Activated gamma-delta T cell (primary cell): ENCODE data around the gene KIR3DL3.
"Not testable (repeated sequence)": the region's sequence is repeated elsewhere in the genome, so short reads cannot be mapped to it uniquely, and the experiment has no call there.

ENCODE experiments used
- DNase-seq: peaks from one replicate; lab custom pipeline; 2025; lab: John Stamatoyannopoulos, UW
- total RNA-seq, 2 donors: gene quantifications; one replicate each; lab custom pipeline; 2026; lab: John Stamatoyannopoulos, UW

The KIR3DL3 gene
- 0.04 to 1.0 reads per million in 2 donors for total RNA-seq

- DNase-seq: no peak
These were observed at the start of gene KIR3DL3 for GRCh38 chr19:54724142-54724541. KIR3DL3 (plus strand) TSS chr19:54724442; CDS start chr19:54724497, 55 bp downstream.

- not testable (repeated sequence) for DNase-seq
These were observed 47.9 kb upstream of the KIR3DL3 start for GRCh38 chr19:54676210-54676834.

- DNase-seq: no peak
These were observed 47.0 kb upstream of the KIR3DL3 start for GRCh38 chr19:54677217-54677616.

- DNase-seq: not testable (repeated sequence)
These were observed 42.6 kb upstream of the KIR3DL3 start for GRCh38 chr19:54681596-54681995.

GRCh38 chr19:54682306-54682856, 41.9 kb upstream of the KIR3DL3 start:
- no peak for DNase-seq

- no peak for DNase-seq
These were observed 39.7 kb upstream of the KIR3DL3 start for GRCh38 chr19:54684527-54684926.

- no peak for DNase-seq
These were observed 32.5 kb upstream of the KIR3DL3 start for GRCh38 chr19:54691582-54692297.

- DNase-seq: no peak
These were observed 32.0 kb upstream of the KIR3DL3 start for GRCh38 chr19:54692298-54692615.

- no peak for DNase-seq
These were observed 29.6 kb upstream of the KIR3DL3 start for GRCh38 chr19:54694648-54695047.

- DNase-seq: no peak
These were observed 28.1 kb upstream of the KIR3DL3 start for GRCh38 chr19:54696117-54696548.

GRCh38 chr19:54696766-54697165, 27.5 kb upstream of the KIR3DL3 start:
- DNase-seq: no peak

GRCh38 chr19:54697716-54698115, 26.5 kb upstream of the KIR3DL3 start:
- DNase-seq: not testable (repeated sequence)

- no peak for DNase-seq
These were observed 19.3 kb upstream of the KIR3DL3 start for GRCh38 chr19:54704928-54705327.

- no peak for DNase-seq
These were observed 16.3 kb upstream of the KIR3DL3 start for GRCh38 chr19:54707962-54708361.

- no peak for DNase-seq
These were observed 15.5 kb upstream of the KIR3DL3 start for GRCh38 chr19:54708781-54709180.

GRCh38 chr19:54709212-54709948, 14.9 kb upstream of the KIR3DL3 start:
- DNase-seq: no peak

GRCh38 chr19:54709956-54710355, 14.3 kb upstream of the KIR3DL3 start:
- not testable (repeated sequence) for DNase-seq

GRCh38 chr19:54724644-54725043, 402 bp downstream of the KIR3DL3 start:
- DNase-seq: no peak

GRCh38 chr19:54725321-54725720, 1.1 kb downstream of the KIR3DL3 start:
- DNase-seq: no peak

- no peak for DNase-seq
These were observed 3.3 kb downstream of the KIR3DL3 start for GRCh38 chr19:54727562-54727961.

GRCh38 chr19:54728167-54728566, 3.9 kb downstream of the KIR3DL3 start:
- no peak for DNase-seq

GRCh38 chr19:54729416-54730188, 5.4 kb downstream of the KIR3DL3 start:
- no peak for DNase-seq
